Small intestine (tissue), 7 donors: ENCODE results near the gene CTCF. TPM values are rescaled to one million over a fixed set of nuclear protein-coding genes. Genes with fewer than 3 reads are reported as not detected.

Experiments
- DNase-seq, 2 donors: peaks; one replicate each; pipeline versions ENCODE4 v3.0.0 to v3.0.0-alpha.2; 2013
- FAIRE-seq: peaks from 2 replicates; lab custom pipeline; 2012; peaks lifted over from hg19 to GRCh38; lab: Jason Lieb, UNC
- H3K27ac ChIP-seq, 3 donors: one replicate each; pipeline ENCODE4 v1.5.1; 2013; ENCODE audit warnings: low read length in 2 of 3, mild to moderate bottlenecking in 2 of 3, control low read depth in 1 of 3, inconsistent platforms in 1 of 3, low read depth in 1 of 3, moderate library complexity in 1 of 3
- H3K27me3 ChIP-seq, 3 donors: one replicate each; pipeline ENCODE4 v1.6.1; 2013; ENCODE audit warnings: low read length in 3 of 3, inconsistent platforms in 1 of 3; ENCODE audit not compliant: control insufficient read depth in 3 of 3, insufficient read depth in 3 of 3
- H3K36me3 ChIP-seq, 3 donors: one replicate each; pipeline ENCODE4 v1.6.1; 2013; ENCODE audit warnings: low read length in 3 of 3, inconsistent platforms in 1 of 3, low read depth in 1 of 3, mild to moderate bottlenecking in 1 of 3, moderate library complexity in 1 of 3; ENCODE audit not compliant: control insufficient read depth in 3 of 3, insufficient read depth in 2 of 3
- H3K4me1 ChIP-seq, 3 donors: one replicate each; pipeline ENCODE4 v1.6.1; 2013; ENCODE audit warnings: low read length in 2 of 3, inconsistent platforms in 1 of 3, low read depth in 1 of 3, mild to moderate bottlenecking in 1 of 3, moderate library complexity in 1 of 3; ENCODE audit not compliant: control insufficient read depth in 3 of 3, insufficient read depth in 2 of 3
- H3K4me3 ChIP-seq, 3 donors: one replicate each; pipeline ENCODE4 v1.5.1; 2013; ENCODE audit warnings: low read length in 3 of 3, control low read depth in 1 of 3, inconsistent platforms in 1 of 3, low read depth in 1 of 3, mild to moderate bottlenecking in 1 of 3, moderate library complexity in 1 of 3
- H3K9me3 ChIP-seq, 2 donors: one replicate each; pipeline ENCODE4 v1.6.1; 2013; ENCODE audit warnings: low read depth in 1 of 2, low read length in 1 of 2; ENCODE audit not compliant: control insufficient read depth in 2 of 2, insufficient read depth in 1 of 2
- WGBS, 3 donors: extraction: QIAGEN DNeasy Blood & Tissue Kit; methylation state at CpG; one replicate each; pipeline ENCODE4 v1.1.7; 2013; 5-methylcytosine and 5-hydroxymethylcytosine counted together
- polyA plus RNA-seq, 4 donors: library from polyadenylated mRNA; stranded (reverse) in 3 of 4; unstranded in 1 of 4; fragments of 200-250 nt in 3 of 4; fragments of 120-200 nt in 1 of 4; gene quantifications; one replicate each; pipeline versions ENCODE4 v1.2.1 to v1.2.3, GENCODE V29; 2013
- donor health status: healthy with polysubstance abuse.
- donor health status: control.
- donor health status: control.
- donor health status: Bipolar disorder and iron deficiency.
- donor health status: healthy.

CTCF gene
- polyA plus RNA-seq, 4 donors = 23.5 to 45.0 (median 24.2) TPM

- Histone ChIP-seq H3K4me1 (peaks cover 0 to 17% (median 3%) of the 10 kb centered on the region in 3 donors), H3K4me3 (no peak overlapping the region), H3K36me3 (no peaks in the 10 kb centered on the region), H3K27me3 (peaks cover 0 to 6% (median 0%) of the 10 kb centered on the region in 3 donors), H3K9me3 (no peaks in the 10 kb centered on the region), H3K27ac (no peak overlapping the region)
- DNase-seq (no peak), FAIRE-seq (no peak)
- 55 to 79% (median 70%) methylated on average over 4 of the region's 4 CpGs for WGBS, 3 donors
These were observed 43.1 kb upstream of the CTCF start for GRCh38 chr16:67519242-67519641.

- FAIRE-seq = no peak
These were observed 41.1 kb upstream of the CTCF start for GRCh38 chr16:67521095-67521804.

GRCh38 chr16:67525176-67525860 lies 37.0 kb upstream of the CTCF start:
- H3K4me3 ChIP-seq = no peak overlapping the region
- no peak overlapping the region for H3K27ac ChIP-seq
- FAIRE-seq (no peak), DNase-seq (no peak)
- H3K4me1 ChIP-seq = peaks cover 0 to 11% (median 1%) of the 10 kb centered on the region in 3 donors
- no peaks in the 10 kb centered on the region for H3K36me3 ChIP-seq
- WGBS, 3 donors = 71 to 80% (median 75%) methylated on average over 11 of the region's 11 CpGs
- H3K9me3 ChIP-seq = no peaks in the 10 kb centered on the region
- H3K27me3 ChIP-seq = peaks cover 0 to 57% (median 4%) of the 10 kb centered on the region in 3 donors

More at GRCh38 chr16:67521095-67521804, 41.1 kb upstream of the CTCF start:
- Histone ChIP-seq H3K9me3 (no peaks in the 10 kb centered on the region), H3K4me1 (peaks cover 0 to 17% (median 3%) of the 10 kb centered on the region in 3 donors), H3K4me3 (peak overlapping the region in 2 of 3 donors; percentile 34 to 44), H3K36me3 (no peaks in the 10 kb centered on the region), H3K27ac (peak overlapping the region; percentile 73 to 93 (median 78)), H3K27me3 (peaks cover 0 to 27% (median 0%) of the 10 kb centered on the region in 3 donors)
- WGBS, 3 donors = 0% methylated on average over 23 to 25 of the region's 25 CpGs
- DNase-seq = peak; percentile 97

- Histone ChIP-seq H3K27ac (no peak overlapping the region), H3K36me3 (no peaks in the 10 kb centered on the region), H3K4me3 (no peak overlapping the region), H3K9me3 (no peaks in the 10 kb centered on the region), H3K27me3 (peaks cover 0 to 66% (median 4%) of the 10 kb centered on the region in 3 donors), H3K4me1 (peaks cover 0 to 16% (median 2%) of the 10 kb centered on the region in 3 donors)
- 52 to 76% (median 64%) methylated on average over 3 of the region's 3 CpGs for WGBS, 3 donors
- no peak for FAIRE-seq
- DNase-seq = no peak
These were observed 36.1 kb upstream of the CTCF start for GRCh38 chr16:67526149-67526791.

GRCh38 chr16:67528222-67528869 lies 34.0 kb upstream of the CTCF start, which contains the start of gene RIPOR1:
Gene RIPOR1, plus strand, starts transcription at chr16:67528829. Its CDS starts 9,618 bp downstream, at chr16:67538447.
- DNase-seq = peak in 1 of 2 donors; percentile 32
- no peaks in the 10 kb centered on the region for H3K9me3 ChIP-seq
- peak within 1 kb of the TSS; percentile 39 to 87 (median 45) for H3K27ac ChIP-seq
- peaks cover 0 to 14% (median 2%) of the 10 kb centered on the region in 3 donors for H3K4me1 ChIP-seq
- H3K4me3 ChIP-seq = peak within 1 kb of the TSS; percentile 42 to 57 (median 44)
- H3K27me3 ChIP-seq = peaks cover 0 to 87% (median 4%) of the 10 kb centered on the region in 3 donors
- 16 to 30% (median 21%) methylated on average over 18 to 45 of the region's 45 CpGs for WGBS, 3 donors
- H3K36me3 ChIP-seq = no peaks in the 10 kb centered on the region
- no peak for FAIRE-seq

GRCh38 chr16:67528870-67529581 lies 33.3 kb upstream of the CTCF start:
- no peak for FAIRE-seq
- no peaks in the 10 kb centered on the region for H3K9me3 ChIP-seq
- H3K4me1 ChIP-seq = peaks cover 0 to 14% (median 2%) of the 10 kb centered on the region in 3 donors
- H3K36me3 ChIP-seq = no peaks in the 10 kb centered on the region
- H3K27me3 ChIP-seq = peaks cover 0 to 86% (median 4%) of the 10 kb centered on the region in 3 donors
- DNase-seq = peak in 1 of 2 donors; percentile 60
- WGBS, 3 donors = 1 to 4% (median 1%) methylated on average over 49 to 65 of the region's 65 CpGs
- H3K27ac ChIP-seq = peak overlapping the region in 2 of 3 donors; percentile 45 to 87
- H3K4me3 ChIP-seq = peak overlapping the region; percentile 42 to 57 (median 44)

GRCh38 chr16:67529582-67530012 lies 32.7 kb upstream of the CTCF start:
- Histone ChIP-seq H3K4me1 (peaks cover 0 to 14% (median 2%) of the 10 kb centered on the region in 3 donors), H3K4me3 (peak overlapping the region; percentile 42 to 57 (median 44)), H3K27me3 (peaks cover 0 to 82% (median 4%) of the 10 kb centered on the region in 3 donors), H3K36me3 (no peaks in the 10 kb centered on the region), H3K9me3 (no peaks in the 10 kb centered on the region), H3K27ac (peak overlapping the region; percentile 39 to 87 (median 45))
- WGBS, 3 donors = 10 to 17% (median 15%) methylated on average over 16 of the region's 16 CpGs
- FAIRE-seq = no peak
- DNase-seq = no peak
